ENCODE results near the gene P2RX3.

DNA sequence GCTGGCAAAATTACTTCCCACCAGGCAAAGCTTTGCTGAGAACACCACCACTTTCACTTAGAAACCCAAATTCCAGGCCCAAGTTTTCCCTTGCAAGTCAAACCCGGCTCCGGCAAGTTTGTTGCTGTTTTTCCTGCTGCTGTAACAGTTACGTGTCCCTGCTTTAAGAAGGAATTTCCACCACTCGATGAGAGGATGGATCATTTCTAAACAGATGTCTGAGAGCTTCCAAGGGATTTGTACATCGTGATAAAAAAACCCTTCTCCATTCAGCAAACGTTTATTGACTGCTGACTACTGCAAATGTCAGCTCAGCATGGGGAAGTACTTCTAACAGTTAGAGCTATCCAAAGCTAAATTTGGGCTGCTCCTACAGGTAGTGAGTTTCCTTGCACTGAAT is 19.7 kb downstream of the P2RX3 start:
- TF ChIP-seq, protein P1, sequence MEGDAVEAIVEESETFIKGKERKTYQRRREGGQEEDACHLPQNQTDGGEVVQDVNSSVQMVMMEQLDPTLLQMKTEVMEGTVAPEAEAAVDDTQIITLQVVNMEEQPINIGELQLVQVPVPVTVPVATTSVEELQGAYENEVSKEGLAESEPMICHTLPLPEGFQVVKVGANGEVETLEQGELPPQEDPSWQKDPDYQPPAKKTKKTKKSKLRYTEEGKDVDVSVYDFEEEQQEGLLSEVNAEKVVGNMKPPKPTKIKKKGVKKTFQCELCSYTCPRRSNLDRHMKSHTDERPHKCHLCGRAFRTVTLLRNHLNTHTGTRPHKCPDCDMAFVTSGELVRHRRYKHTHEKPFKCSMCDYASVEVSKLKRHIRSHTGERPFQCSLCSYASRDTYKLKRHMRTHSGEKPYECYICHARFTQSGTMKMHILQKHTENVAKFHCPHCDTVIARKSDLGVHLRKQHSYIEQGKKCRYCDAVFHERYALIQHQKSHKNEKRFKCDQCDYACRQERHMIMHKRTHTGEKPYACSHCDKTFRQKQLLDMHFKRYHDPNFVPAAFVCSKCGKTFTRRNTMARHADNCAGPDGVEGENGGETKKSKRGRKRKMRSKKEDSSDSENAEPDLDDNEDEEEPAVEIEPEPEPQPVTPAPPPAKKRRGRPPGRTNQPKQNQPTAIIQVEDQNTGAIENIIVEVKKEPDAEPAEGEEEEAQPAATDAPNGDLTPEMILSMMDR (IDR thresholded peaks at IDR 0.05) = no peak
- TF ChIP-seq POLR2AphosphoS5 (IDR thresholded peaks at IDR 0.05) (no peak), POLR2A (IDR thresholded peaks at IDR 0.05) (no peak)

All from transverse colon (tissue), 4 donors.